ENCODE data around the gene EDAR.

The EDAR gene

DNA sequence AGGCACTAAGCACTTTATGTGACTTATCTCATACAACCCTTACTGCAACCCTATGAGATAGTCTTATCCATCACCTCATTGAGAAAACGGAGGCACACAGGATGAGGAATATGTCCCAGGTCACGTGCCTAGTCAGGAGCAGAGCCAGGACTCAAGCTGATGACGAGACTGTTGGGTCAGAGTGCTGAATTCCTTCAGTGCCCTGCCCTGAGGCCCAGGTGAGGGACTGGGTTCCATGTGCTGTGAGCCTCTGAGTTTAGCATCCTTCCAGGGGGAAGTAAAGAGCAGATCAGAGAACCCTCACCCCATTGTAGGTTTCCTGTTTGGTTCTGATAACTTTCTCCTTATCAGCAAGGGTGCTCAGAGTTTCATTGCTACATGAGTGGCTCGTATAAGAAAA, 11.7 kb upstream of the EDAR start:
- no peak for DNase-seq

DNA sequence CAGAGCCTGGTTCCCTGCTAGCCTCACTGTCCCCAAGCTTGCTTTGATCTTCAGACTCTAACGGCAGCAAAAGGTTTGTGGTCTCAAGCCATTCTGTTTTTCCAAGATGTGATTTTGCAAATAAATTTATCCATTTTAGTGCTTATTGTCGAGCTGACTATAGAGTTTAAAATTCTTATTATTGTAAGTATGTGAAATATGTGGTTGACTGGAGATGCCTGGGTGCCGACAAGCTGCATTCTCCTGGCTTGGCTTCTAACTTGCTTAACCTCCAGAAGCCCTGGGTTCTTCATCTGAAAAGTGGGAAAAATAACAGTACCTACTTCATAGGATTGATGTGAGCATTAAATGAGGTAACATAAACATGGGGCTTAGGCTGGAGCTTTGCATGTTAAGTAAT, 9.9 kb upstream of the EDAR start:
- no peak for DNase-seq

- DNase-seq = no peak
These were observed 5.2 kb upstream of the EDAR start for GRCh38 chr2:108994178-108994577.

- DNase-seq = no peak
These were observed 4.3 kb upstream of the EDAR start for GRCh38 chr2:108993095-108993937.

DNA sequence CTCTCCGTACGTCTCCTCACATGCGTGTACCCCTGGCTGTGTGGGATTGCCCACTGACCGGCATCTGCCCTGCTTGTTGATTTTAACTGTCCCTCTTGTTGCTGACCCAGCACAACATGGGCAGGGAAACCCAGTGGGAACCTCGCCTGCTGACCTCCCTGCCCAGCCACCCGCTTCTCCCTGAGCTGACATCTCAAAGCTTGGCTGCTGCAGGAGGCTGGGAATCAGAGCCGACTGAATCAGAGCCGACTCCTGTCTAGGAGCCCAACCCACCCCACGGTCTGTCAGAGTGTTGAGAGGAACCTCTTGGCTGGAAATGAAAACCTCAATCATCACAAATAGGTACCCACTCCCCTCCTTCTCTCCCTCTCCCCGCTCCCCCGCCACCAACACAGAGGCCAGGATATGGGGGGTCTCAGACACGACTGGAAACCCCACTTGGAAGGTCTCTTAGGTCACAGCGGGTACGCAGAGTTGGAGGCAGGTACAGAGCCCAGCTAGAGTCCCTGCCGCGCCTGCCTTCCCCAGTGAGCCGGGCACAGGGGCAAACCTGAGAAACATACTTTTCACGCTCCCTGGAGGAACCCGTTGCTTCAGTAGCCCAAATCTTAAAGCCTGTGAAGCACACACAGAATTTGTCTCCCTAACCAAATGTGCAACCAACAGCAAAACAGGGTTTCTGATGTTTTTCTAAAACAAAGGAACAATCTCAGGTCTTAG, 784 bp downstream of the EDAR start:
- DNase-seq = no peak

GRCh38 chr2:108986916-108987510, 2.0 kb downstream of the EDAR start:
- no peak for DNase-seq

GRCh38 chr2:108983610-108984009, 5.4 kb downstream of the EDAR start:
- no peak for DNase-seq

DNA sequence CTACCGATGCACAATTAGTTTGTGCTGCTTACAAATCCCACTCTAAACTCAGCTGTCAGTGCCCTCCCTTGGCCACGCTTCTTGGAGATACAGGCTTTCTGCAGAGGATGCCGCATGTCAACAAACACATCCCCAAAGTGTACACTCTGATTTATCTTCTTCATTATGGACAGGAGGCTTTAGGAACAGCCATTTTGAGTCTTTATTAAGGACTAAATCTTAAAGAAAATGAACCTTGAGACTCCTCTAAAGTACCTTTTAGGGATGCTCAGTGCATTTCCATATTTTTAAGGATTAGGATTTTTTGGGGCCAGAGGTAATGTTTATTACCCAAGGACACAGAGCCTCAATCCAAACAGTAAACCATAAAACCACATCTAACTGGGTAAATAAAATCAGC, 6.0 kb downstream of the EDAR start:
- DNase-seq = no peak

- DNase-seq = no peak
These were observed 6.8 kb downstream of the EDAR start for GRCh38 chr2:108982259-108982679.

- no peak for DNase-seq
These were observed 7.2 kb downstream of the EDAR start for GRCh38 chr2:108981846-108982245.

GRCh38 chr2:108980076-108980475, 8.9 kb downstream of the EDAR start:
- DNase-seq = no peak

DNA sequence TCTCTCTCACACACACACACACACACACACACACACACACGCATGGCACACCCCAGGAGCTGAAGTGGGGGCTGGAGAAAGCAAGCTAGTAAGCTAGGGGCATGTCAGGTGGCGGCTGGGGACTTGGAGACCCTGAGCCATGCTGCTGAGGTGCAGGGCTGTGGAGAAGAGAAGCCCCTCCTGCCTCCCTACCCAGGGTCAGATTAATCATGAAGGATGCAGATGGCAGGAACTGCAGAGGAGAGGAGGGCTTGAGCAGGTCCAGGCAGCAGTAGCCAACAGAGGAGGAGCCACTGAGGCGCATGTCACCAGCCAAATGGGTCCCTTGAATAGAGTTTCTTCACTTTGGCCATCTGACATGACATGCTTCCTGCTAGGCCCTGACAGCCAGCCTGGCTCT, 9.6 kb downstream of the EDAR start:
- no peak for DNase-seq

GRCh38 chr2:108978709-108979111, 10.3 kb downstream of the EDAR start:
- DNase-seq = no peak

- DNase-seq = no peak
These were observed 13.2 kb downstream of the EDAR start for GRCh38 chr2:108975613-108976435.

DNA sequence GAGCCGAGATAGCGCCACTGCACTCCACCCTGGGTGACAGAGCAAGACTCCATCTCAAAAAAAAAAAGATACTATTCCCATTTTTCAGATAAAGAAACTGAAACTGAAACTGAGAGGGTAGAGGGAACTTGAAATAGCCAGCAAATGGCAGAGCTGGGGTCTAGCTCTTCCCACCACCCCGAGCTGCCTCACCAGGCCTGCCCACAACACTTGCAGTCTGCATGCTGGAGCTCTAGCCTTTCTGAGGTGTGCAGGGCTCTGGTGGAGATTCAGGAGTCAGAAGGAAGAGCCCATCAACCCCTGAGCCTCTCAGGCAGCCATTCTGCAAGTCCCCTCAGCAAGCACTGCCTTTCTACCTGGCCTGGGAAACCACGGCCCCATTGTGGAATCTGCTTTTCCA, 14.3 kb downstream of the EDAR start:
- DNase-seq = no peak

GRCh38 chr2:108972663-108973062, 16.4 kb downstream of the EDAR start:
- DNase-seq = no peak

DNA sequence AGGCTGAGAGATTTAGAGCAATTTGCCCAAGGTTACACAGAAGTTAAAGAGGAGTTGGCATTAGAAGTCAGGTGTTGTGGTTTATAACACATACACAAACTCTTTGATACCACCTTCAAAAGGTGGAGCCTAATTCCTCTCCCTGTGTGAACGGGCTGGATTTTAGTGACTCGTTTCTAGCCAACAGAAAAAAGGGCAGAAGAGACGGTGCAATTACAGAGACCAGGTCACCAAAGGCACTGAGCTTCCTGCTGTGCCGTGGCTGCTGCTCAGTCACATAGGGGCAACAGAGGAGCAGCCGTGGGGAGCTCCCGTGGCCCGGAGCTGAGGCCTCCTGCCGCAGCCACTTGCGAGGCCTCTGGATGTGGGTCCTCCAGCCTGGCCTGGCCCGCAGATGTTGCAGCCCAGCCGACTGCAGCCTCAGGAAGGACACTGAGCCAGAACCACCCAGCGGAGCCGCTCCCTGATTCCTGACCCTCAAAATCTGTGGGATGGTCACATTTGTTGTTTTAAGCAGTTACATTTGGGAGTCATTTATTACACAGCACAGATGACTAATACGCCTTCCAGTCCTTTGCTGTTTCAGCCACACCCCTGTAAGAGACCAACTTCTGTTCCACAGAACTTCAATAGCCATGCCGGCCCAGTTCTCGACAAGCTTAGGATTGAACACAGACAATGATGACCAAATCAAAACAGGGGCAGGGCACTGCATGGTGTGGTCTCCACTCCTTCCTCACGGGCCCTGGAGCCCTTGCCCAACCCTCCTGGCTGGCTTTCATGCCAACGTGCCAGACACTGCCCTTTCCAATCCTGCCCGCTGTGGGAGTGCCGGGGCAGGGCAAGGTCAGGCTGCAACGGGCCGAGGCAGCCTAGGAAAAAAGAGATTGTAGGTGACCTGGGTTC, 17.1 kb downstream of the EDAR start:
- DNase-seq = no peak

DNA sequence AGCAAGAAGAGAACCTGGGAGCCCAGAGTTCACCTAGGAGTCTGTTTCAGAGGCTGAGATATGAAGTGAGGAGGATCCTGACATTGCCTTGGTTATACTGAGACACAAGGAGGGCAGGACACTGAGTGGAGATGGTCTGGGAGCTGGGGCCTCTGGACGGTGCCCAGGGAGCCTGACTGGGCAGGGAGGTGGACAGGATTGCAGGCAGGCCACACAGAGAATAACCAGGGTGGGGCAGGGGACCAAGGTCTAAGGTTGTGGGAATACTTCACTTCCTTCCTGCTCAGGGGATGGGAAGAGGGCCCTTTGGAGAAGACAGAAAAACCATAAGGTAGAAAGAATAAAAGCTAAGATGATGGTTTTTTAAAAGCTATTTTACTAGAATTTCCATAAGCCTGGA, 18.7 kb downstream of the EDAR start:
- DNase-seq = no peak

DNA sequence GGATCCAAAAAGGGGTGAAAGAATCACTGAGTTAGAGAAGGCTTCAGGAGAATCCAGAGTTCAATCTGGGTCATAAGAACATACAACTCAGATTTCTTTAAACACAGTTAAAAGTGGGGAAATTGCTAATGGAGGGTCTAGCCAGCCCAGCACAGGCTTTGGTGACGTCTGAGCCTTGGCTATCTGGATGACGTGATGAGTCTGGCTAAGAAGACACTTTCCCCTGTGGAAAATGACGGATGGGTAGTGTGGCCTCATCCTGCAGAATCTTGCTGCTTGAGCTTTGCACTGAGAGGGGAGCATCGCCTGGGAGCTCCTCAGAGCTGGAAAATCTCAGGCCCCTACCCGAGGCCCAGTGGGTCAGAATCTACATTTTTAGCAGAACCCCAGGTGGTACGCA, 19.2 kb downstream of the EDAR start:
- DNase-seq = no peak

DNA sequence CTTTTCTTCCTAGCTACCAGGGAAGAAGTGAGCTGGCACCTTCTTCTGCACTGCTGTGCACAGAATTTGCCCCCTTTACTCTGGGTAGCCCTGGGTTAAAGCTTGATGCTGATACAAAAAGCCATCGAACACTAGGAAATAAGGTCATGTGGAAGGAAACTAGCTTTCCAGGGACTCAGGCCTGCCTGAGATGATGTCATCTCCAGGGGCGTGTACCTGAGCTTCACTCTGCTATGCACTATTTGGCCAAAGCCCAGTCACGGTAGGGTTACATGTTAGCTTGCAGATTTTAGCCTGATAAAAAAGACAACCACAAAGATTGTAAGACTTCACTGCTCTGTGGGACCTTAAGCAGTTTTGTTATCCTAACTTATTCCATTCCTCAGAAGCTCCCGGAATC, 20.4 kb downstream of the EDAR start:
- DNase-seq = no peak

DNA sequence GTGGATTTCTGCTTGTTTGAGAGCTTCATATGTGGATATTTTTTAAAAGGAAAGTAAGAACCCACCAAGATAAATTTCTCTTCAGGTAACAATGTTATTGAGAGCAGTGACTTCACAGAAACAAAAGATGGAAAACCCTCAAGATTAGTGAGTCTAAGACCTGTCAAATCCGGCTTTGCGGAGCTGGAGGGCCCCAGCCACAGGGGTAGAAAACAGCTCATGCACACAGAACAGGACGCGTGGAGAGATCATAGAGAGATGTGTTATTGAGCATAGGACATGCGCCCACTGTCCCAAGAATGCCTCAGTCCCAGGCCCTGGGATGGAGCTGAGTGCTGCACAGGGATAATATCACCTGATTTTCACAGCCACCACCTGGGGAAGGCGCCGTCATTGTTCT, 21.3 kb downstream of the EDAR start:
- DNase-seq = no peak

Data from right forelimb (tissue), 1 donor.